Iris pigment epithelial cell (primary cell): ENCODE results near the gene BRSK2.

ENCODE experiments used
- DNase-seq: peaks from one replicate; pipeline ENCODE4 v3.0.0-alpha.2; 2011; ENCODE audit warnings: low read depth

BRSK2 gene

DNA sequence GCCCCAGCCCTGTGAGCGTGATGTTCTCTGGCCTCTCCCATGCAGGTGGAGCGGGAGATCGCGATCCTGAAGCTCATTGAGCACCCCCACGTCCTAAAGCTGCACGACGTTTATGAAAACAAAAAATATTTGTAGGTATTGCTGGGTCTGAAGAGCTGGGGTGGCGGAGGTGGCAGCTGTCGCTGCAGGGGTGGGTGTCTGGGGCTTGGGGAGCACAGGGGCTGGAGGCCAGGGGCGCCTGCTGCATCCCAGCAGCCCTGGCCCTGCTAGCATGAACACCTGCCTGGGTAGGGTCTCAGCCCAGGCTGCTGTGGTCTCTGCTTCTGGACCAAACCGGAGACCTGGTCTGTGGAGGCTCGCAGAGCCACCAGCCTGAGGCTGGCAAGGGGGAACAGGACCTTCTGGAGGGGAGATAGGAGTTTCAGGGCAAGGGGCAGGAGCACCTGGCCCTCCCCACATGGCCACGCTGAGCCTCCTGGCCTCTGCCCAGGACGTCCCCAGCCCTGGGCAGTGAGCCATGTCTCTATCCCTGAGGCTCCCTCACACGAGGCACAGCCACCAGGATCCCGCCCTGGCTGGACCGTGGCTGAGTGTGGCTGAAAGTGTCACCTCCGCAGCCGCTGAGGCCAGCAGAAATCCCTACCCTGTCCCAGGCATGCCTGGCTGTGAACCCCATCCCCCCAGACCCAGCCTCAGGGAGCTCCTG lies 48.7 kb downstream of the BRSK2 start:
- no peak for DNase-seq

DNA sequence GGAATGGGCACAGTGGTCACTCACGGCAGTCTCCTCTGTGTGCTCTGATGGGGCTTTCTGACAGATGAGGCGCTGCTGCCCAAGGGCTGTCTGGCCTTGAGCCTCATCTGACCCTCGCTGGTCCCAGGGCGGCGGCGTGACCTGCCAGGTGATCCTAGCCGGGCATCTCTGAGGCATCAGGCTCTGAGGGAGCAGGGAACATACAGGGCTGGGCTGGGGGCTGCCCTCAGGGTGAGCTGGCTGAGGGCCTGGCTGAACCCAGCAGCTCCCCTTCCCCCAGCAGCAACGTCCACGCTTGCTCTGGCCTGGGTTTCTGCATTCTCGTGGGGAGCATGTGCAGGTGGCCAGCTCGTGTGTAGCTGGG lies 49.2 kb downstream of the BRSK2 start:
- no peak for DNase-seq

DNA sequence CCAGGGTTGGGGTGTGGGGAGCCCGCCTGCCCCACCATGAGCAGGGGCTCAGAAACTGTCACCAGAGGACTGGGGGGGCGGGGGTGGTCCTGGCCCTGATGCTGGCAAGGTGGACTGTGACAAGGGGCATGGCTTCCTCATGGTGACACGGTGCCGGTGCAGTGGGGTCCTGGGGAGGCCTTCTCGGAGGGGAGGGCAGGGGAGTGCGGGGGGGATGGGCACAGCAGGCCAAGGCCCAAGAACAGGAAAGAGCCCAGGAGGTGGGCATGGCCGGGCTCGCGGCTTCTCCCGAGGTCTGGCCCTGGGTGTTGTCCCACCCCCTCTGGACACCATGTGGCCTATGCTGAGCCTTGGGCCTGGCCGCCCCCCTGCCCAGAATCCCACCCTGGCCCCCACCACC lies 49.6 kb downstream of the BRSK2 start:
- no peak for DNase-seq

DNA sequence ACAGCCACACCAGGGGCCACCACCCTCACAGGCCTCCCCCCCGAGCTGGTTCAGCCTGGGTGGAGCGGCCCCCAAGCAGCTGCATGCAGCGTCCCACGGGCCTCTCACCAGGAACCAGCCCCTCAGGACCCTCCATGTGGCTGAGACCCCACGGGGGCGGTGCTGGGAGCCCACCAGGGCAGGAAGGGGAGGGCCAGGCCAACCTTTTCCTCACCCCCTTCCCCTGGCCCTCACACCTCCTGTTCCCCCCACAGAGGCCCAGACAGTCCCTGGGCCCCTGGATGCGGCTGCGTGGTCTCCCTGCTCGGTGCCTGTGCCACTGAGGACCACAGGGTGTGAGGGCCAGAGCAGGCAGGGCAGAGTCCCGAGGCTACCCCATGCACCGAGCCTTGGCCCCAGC lies 50.3 kb downstream of the BRSK2 start:
- no peak for DNase-seq

DNA sequence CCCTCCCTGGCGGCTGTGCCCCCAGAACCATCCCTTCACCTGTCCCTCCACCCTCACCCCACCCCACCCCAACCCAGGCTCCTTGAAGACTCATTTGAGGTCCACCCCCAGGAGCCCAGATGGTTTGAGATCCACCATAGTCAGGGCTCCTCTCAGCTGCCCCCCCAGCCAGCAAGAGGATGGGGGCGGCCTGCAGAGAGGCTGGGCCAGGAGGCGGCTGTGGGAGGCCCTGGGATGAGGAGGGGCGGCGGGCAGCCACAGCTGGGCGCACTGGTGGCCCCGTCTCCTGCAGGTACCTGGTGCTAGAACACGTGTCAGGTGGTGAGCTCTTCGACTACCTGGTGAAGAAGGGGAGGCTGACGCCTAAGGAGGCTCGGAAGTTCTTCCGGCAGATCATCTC lies 50.8 kb downstream of the BRSK2 start:
- DNase-seq = no peak

DNA sequence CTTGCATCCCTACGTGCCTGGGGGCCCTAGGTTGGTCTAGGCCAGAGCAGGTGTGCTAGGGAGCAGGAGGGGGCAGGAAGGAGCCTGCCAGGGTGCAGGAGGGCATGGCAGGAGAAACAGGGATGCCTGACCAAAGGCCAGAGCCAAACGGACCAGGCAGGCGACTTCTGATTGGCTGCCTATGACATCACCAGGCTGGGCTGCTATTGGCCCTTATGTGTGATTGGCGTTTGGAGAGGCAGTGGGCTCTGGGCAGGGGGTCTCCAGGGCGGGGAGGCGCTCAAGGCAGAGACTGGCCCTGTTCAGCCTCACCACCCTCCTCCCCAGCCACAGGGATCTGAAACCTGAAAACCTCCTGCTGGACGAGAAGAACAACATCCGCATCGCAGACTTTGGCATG lies 52.4 kb downstream of the BRSK2 start:
- DNase-seq = peak; percentile 16

DNA sequence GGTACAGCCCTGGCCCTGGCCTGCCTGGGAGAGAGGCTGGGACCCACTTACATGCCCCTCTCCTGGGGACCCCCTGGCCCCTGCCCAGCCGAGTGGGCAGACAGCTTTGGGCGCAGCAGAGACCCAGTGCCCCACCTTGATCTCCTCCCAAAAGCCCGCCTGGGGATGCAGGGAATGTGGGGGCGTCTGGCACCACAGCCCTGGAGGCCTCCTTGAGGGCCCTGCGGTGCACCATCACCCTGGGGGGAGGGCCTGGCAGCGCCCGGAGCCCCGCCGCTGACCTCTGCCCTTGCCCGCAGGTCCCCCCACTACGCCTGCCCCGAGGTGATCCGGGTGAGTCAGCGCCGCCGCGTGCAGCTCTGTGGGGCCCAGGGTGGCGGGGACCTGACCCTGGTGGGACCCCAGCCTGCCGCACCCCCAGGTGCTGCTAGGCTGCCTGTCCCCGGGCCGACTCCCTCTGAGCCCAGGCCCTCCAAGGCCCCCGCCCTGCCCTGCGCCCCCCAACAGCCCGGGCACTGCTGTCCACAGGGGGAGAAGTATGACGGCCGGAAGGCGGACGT lies 53.2 kb downstream of the BRSK2 start:
- DNase-seq = no peak

DNA sequence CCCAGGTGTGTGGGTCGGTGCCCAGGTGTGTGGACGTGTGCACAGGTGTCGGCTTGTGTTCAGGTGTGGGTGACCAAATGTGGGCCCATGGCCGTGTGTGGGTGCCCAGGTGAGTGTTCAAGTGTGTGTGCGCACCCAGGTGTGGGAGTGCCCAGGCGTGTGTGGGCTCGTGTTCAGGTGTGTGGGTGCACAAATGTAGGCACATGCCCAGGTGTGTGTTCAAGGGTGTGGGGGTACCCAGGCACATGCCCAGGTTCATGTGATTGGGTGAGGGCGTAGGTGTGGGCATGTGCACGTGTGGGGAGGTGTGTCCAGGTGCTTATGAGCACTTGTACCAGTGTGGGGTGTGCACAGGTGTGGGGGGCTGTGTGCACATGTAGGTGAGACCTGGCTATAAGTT lies 54.0 kb downstream of the BRSK2 start:
- DNase-seq = no peak

DNA sequence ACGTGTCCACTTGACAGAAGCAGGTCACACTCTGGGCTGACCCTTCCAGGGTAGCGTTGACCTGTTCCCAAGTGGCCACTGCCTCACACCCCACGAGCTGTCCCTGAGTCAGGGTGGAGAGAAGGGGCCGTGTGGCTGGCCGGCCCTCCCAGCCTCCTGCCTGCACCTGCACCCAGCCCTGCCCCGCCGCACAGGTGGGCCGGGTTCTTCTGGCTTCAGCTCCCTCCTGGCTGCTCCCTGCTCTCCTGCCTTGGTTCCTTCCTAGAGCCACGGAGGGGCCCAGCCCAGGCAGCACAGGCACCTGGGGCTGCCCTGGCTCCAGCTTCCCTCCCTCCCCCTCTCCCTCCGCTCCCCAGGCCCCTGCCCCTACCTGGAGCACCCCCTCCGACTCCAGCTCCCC lies 54.6 kb downstream of the BRSK2 start:
- DNase-seq = no peak

DNA sequence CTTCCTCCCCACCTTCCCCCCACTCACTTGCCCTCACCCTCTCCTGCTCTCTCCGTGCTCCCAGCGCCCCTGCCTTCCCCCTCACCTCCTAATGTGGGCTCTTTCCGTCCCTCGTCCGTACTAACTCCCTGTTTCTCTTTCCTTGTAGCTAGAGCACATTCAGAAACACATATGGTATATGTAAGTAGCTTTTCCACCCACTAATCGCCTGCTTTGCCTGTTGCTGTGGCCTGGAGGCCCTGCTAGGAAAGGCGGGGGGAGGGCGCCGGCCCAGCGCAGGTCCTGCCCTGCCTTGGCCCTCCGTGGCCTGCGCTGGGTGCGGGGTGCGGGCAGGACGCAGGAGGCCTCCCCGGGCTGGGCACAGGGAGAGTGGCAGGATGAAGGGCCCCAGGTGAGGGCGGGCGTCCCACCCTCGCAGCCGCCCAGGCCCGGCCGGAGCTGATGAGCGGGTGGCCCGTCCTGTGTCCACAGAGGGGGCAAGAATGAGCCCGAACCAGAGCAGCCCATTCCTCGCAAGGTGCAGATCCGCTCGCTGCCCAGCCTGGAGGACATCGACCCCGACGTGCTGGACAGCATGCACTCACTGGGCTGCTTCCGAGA lies 55.2 kb downstream of the BRSK2 start:
- DNase-seq = no peak

DNA sequence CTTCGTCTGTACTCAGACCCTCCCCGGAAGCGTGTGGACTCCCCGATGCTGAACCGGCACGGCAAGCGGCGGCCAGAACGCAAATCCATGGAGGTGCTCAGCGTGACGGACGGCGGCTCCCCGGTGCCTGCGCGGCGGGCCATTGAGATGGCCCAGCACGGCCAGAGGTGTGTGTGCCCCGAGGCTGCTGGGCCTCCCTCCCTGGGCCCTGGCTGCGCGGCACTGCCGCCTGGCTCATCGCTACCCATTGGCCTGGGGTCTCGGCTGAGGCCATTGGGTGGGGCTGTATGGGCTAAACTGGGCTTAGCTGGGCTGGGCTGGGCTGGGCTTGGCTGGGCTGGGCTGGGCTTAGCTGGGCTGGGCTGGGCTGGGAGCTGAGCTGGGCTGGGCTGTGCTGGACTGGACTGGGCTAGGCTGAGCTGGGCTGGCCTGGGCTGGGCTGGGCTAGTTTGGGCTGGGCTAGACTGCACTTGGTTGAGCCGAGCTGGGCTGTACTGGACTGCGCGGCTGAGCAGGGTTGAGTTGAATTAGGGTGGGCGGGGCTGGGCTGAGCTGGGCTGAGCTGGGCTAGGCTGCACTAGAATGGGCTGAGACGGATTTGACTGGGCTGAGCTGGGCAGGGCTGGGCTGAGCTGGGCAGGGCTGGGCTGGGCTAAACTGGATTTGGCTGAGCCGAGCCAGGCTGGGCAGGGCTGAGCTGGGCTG lies 56.2 kb downstream of the BRSK2 start:
- DNase-seq = no peak

DNA sequence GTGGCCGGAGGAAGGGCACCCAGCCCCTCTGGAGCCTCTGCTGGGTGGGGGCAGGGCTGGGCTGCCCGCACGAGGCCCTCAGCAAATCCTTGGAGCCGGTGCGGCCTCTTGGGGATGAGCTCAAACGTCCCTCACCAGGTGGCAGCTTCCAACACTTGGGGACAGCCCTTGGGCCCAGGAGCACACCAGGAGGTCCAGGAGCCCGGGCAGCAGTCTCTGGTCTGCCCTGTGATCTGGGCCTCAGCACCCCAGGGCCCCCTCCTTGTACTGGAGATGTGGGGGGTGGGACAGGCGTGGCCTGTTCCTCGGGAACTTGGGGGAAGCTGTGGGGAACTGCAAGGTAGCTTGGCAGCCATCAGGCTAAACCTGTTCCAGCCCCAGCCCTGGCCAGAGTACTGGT lies 56.9 kb downstream of the BRSK2 start:
- DNase-seq = no peak

DNA sequence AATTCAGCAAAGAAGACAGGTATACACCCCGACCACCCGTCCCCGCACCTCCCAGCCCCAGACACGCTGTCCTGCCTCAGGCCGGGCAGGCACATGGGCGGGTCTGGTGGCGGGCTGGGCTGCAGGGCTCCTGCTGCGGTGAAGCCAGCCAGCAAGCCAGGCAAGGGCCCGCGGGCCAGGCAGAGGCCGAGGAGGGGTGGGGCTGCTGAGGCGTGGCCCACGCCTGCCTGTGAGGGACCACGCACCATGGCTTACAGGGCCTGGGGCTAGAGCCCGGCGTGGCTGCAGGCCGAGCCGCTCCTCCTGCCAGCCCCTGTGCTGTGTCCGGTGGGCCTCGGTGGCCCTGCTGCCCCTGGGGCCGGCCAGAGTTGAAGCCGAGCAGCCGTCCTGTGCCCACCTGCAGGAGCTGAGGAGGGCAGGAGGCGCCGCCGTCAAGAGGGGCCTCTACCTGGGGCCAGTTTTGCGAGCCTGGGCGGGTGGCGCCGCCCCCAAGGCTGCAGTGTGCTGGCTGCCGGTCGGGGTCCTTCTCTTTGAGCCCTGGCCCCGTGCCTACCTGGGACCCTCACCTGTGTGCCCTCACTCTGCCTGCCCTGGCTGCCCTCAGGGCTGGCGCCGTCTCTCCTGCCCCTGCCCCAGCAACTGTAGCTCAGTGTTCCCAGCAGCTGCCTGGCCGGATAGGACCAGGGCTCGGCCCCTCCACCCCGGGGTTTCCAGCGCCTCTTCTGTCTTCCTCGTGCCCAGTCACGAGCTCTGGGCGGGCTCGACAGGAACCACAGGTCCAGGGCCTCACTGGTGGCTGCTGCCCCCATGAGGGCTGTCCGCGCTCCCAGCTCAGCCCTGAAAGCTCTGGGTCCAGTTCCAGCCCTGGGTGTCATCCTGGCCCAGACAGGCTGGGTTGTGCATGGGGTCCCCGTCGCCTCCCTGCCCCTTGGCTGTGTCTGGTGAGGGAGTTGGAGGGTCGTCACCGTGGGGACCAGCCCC lies 58.4 kb downstream of the BRSK2 start:
- no peak for DNase-seq

DNA sequence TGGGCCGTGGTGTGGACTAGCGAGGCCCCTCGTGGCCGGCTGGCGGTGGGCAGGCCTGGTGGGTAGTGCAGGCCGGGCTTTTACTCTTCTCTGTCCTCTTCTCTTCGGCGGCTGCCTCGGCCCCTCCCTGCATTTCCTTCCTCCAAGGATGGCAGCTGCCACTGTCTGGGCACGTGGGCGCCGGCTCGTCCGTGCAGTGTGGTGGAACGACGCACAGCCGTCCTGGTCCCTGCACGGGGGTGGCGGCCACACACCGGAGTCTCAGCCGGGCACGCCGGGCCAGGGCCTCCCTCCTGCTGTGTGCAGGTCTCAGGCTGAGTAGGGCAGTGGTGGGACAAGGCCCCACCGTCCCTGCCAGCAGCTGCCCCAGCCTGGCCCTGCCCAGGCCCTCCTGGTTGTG lies 59.1 kb downstream of the BRSK2 start:
- no peak for DNase-seq

DNA sequence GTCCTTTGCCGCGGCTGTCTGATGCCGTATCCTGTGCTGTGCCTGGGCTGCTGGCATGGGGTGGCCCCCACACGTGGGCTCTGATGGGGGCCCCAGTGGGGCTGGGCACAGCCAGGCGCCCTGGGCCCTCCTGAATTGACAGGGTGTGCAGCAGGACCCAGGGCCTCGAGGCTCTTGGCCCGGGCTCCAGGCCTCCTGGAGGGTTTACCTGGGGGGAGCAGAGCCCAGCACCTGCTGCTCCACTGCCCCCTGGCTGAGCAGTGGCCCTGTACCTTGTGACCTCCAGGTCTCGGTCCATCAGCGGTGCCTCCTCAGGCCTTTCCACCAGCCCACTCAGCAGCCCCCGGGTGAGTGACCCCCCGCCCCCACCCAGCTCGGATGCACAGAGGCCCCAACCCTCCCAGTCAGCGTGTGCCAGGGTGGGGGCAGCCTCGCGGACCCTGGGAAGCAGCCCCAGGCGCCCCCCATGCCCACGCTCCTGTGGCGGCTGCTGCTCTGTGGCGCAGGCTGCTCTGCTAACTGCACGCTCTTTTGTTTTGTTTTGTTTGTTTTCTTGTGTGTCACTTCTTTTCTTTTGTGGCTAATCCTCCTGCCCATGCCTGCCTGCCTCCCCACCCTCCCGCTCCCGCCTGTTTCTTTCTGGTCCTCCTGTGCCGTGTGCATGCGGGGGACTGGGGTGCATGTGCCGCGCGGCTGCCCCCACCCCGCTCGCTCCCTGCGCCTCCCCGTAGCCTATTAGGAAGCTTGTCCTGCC lies 59.9 kb downstream of the BRSK2 start:
- no peak for DNase-seq

DNA sequence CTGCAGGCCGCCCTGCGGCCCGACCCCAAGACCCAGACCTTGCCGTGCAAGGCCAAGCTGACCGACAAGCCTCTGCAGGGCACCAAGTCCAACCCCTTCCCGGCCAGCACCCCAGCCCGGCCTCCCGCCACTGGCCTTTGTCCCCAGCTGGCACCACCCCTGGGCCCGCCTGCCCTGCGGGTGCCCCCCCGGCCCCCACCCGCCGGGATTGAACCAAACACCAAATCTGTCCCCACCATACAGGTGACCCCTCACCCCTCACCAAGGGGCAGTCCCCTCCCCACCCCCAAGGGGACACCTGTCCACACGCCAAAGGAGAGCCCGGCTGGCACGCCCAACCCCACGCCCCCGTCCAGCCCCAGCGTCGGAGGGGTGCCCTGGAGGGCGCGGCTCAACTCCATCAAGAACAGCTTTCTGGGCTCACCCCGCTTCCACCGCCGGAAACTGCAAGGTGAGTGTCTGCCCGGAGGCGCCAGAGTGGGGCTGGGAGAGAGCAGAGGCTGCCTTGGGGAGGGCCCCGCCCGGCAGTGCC lies 60.7 kb downstream of the BRSK2 start:
- DNase-seq = no peak

DNA sequence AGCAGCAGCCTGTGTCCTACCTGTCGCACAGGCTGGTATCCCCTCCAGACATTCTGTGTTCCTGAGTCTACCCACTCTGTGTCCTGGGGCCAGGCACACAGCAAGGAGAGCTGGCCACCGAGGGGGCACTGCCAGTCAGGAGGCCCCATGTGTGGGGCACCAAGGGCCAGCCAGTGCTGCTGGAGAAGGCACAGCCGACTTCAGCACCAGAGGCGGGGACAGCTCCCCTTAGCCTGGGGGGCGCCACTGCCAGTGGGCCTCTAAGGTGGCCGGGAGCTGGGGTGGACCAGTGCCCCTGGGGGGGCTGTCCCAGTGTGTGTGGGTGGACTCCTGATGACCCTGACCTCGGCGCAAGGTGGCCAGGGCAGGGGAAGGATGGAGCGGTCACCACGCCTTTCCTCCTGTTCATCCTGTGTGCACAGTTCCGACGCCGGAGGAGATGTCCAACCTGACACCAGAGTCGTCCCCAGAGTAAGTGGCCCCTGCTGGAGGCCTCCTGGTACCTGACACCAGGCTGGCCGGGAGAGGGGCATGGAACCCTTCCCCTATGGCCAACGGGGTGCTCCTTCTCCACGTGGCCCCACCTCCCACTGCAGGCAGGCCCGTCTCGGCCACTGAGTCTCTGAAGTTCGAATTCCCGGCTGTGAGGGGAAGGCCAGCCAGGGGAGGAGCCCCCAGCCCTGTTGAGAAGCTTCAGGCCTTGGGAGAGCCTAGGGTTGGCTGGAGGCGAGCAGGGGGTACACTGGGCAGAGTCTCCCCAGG lies 61.4 kb downstream of the BRSK2 start:
- DNase-seq = no peak

DNA sequence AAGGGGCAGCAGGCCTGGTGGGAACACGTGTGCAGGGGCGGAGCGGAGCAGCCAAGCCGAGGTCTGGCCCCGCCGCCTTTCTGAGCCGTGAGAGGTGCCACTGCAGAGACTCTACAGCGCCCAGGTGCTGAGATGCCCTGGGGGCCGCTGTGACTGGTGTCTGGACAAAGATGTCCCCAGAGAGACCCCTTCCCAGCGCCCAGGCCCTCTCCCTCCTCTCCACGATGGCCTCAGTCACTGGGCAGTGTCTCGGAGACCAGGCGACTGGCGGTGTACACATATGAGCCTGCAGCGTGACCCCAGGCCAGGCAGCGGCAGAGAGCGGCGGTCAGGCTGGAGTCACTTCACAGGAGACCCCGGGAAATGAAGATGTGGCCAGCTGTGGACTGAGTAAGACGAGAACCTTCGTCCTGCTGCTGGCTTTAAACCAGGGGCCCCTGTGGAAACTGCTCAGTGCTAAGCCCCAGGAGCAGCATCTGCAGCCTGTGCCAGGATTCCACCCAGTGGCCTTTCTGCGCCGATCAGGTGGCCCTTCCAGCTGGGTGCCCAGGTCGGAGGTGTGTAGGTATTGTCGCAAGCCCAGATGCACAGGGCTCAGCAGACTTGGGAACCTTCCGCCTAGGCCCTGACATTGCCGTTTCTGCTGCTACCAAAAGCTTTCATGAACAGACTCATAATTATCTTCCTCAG lies 62.2 kb downstream of the BRSK2 start:
- DNase-seq = no peak

DNA sequence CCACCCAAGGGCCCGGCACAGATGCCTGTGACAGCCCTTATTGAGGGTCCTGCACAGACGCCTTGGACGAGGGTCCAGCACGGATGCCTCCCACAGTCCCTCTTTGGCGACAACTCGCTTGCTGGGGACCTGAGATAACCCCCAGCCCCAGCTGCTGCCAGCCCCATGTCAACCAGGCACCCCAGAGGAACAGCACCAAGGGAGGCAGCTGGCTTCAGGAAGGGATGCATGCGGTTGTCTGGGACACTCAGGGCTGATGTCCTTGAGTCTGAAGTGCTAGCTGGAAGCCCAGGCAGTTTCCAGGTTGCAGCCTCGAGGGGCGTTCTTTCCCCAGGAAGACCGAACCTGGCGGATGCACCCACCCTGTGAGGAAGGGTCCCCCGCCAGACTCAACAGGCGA lies 63.0 kb downstream of the BRSK2 start:
- no peak for DNase-seq

DNA sequence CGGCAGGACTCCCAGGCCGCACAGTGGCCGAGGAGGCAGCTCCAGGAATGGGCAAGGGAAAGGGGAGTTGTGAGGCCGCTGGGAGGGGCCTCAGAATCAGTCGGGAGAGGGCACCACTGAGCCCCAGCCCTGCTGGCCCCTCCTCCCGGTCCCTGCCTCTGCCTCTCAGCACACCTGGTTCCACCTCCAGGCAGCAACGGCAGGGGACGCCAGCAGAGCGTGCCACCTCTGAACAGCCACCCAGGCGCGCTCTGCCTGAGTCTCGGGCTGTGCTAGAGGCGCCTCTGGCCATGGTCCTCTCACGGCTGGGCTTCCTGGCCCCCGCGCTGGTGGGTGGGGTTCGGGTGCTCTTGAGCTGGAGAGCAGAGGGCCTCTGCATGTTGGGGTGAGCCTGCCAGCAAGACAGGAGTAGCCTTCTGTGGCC lies 63.9 kb downstream of the BRSK2 start:
- no peak for DNase-seq
